ENCODE results near the gene RBKS.
"Not testable (repeated sequence)": the region's sequence is repeated elsewhere in the genome, so short reads cannot be mapped to it uniquely, and the experiment has no call there.

The RBKS gene

GRCh38 chr2:27751377-27751776, 138.8 kb downstream of the RBKS start:
- TF ChIP-seq Cebpa-rat (IDR thresholded peaks at IDR 0.05), result no peak
- peaks cover 23 to 30% (median 27%) of the 10 kb centered on the region in 11 experiments for H3K9me3 ChIP-seq (replicated peaks in 1 of 11)
- no peak overlapping the region for H3K4me2 ChIP-seq
- no peak overlapping the region for H3K9ac ChIP-seq
- H3K27me3 ChIP-seq, result no peaks in the 10 kb centered on the region
- H4K20me1 ChIP-seq, result no peaks in the 10 kb centered on the region
- H3K4me3 ChIP-seq, result no peak overlapping the region
- peaks cover 7 to 40% (median 21%) of the 10 kb centered on the region in 10 experiments for H3K4me1 ChIP-seq
- H3K27ac ChIP-seq, result no peak overlapping the region
- H3K36me3 ChIP-seq, result peaks cover 0 to 10% (median 0%) of the 10 kb centered on the region in 11 experiments; a peak in 4 of 22 replicates

- not testable (repeated sequence) for H3K4me2 ChIP-seq, H3K9ac ChIP-seq, H4K20me1 ChIP-seq, H3K27me3 ChIP-seq, H3K27ac ChIP-seq
- Histone ChIP-seq H3K9me3 (replicated peaks in 1 of 11) (peaks cover 23 to 30% (median 27%) of the 10 kb centered on the region in 11 experiments), H3K36me3 (peaks cover 0 to 10% (median 0%) of the 10 kb centered on the region in 11 experiments; a peak in 4 of 22 replicates), H3K4me3 (peak overlapping the region in 1 of 10 experiments; percentile 9; a peak in 1 of 20 replicates), H3K4me1 (peaks cover 0 to 16% (median 8%) of the 10 kb centered on the region in 10 experiments; a peak in 18 of 20 replicates)
Measured at GRCh38 chr2:27748803-27749554, 141.2 kb downstream of the RBKS start.

- peaks cover 23 to 30% (median 27%) of the 10 kb centered on the region in 11 experiments for H3K9me3 ChIP-seq (replicated peaks in 1 of 11)
- no peak overlapping the region for H3K9ac ChIP-seq
- H3K4me3 ChIP-seq, result no peak overlapping the region
- no peaks in the 10 kb centered on the region for H4K20me1 ChIP-seq
- H3K27ac ChIP-seq, result no peak overlapping the region
- no peaks in the 10 kb centered on the region for H3K27me3 ChIP-seq
- H3K4me1 ChIP-seq, result peaks cover 0 to 11% (median 7%) of the 10 kb centered on the region in 10 experiments; a peak in 15 of 20 replicates
- peak overlapping the region in 7 of 11 experiments; percentile 29 to 60 (median 38); a peak in 12 of 22 replicates for H3K4me2 ChIP-seq
- no peak for TF ChIP-seq Cebpa-rat (IDR thresholded peaks at IDR 0.05)
- peaks cover 0 to 10% (median 0%) of the 10 kb centered on the region in 11 experiments; a peak in 4 of 22 replicates for H3K36me3 ChIP-seq
Measured at GRCh38 chr2:27747827-27748352, 142.3 kb downstream of the RBKS start.

GRCh38 chr2:27746325-27746724, 143.9 kb downstream of the RBKS start:
- Histone ChIP-seq H3K4me1 (peaks cover 0 to 24% (median 19%) of the 10 kb centered on the region in 10 experiments; a peak in 16 of 20 replicates), H3K36me3 (peaks cover 0 to 10% (median 0%) of the 10 kb centered on the region in 11 experiments; a peak in 4 of 22 replicates), H3K9ac (no peak overlapping the region), H3K9me3 (replicated peaks in 1 of 11) (peaks cover 23 to 33% (median 28%) of the 10 kb centered on the region in 11 experiments), H3K27me3 (no peaks in the 10 kb centered on the region), H4K20me1 (no peaks in the 10 kb centered on the region), H3K27ac (no peak overlapping the region), H3K4me2 (no peak overlapping the region), H3K4me3 (no peak overlapping the region)
- no peak for TF ChIP-seq Cebpa-rat (IDR thresholded peaks at IDR 0.05)

- H3K4me3 ChIP-seq, H4K20me1 ChIP-seq, H3K4me2 ChIP-seq, H3K9ac ChIP-seq, H3K27ac ChIP-seq, H3K27me3 ChIP-seq: not testable (repeated sequence)
- peaks cover 0 to 10% (median 0%) of the 10 kb centered on the region in 11 experiments; a peak in 4 of 22 replicates for H3K36me3 ChIP-seq
- peaks cover 23 to 33% (median 28%) of the 10 kb centered on the region in 11 experiments for H3K9me3 ChIP-seq (replicated peaks in 1 of 11)
- H3K4me1 ChIP-seq, result peaks cover 0 to 26% (median 20%) of the 10 kb centered on the region in 10 experiments; a peak in 16 of 20 replicates
Measured at GRCh38 chr2:27745494-27745893, 144.7 kb downstream of the RBKS start.

GRCh38 chr2:27742571-27742970, 147.6 kb downstream of the RBKS start:
- Histone ChIP-seq H3K4me1 (peaks cover 6 to 24% (median 21%) of the 10 kb centered on the region in 10 experiments; a peak in 18 of 20 replicates), H3K4me3 (no peak overlapping the region), H3K36me3 (no peaks in the 10 kb centered on the region), H3K9ac (no peak overlapping the region), H3K27ac (no peak overlapping the region), H3K27me3 (no peaks in the 10 kb centered on the region), H3K4me2 (peak overlapping the region in 7 of 11 experiments; percentile 23 to 56 (median 47); a peak in 7 of 22 replicates), H3K9me3 (replicated peaks in 1 of 11) (peaks cover 0 to 12% (median under 1%) of the 10 kb centered on the region in 11 experiments; a peak in 7 of 22 replicates), H4K20me1 (no peaks in the 10 kb centered on the region)
- TF ChIP-seq Cebpa-rat (IDR thresholded peaks at IDR 0.05), result no peak

- Histone ChIP-seq H3K27ac (no peak overlapping the region), H3K9ac (no peak overlapping the region), H3K4me1 (peaks cover 7 to 25% (median 23%) of the 10 kb centered on the region in 10 experiments; a peak in 18 of 20 replicates), H3K9me3 (replicated peaks in 1 of 11) (peaks cover 0 to 12% (median 0%) of the 10 kb centered on the region in 11 experiments; a peak in 4 of 22 replicates), H3K4me3 (no peak overlapping the region), H3K4me2 (peak overlapping the region in 8 of 11 experiments; percentile 29 to 56 (median 48); a peak in 15 of 22 replicates), H3K27me3 (no peaks in the 10 kb centered on the region), H4K20me1 (no peaks in the 10 kb centered on the region), H3K36me3 (no peaks in the 10 kb centered on the region)
- TF ChIP-seq Cebpa-rat (IDR thresholded peaks at IDR 0.05), result no peak
Measured at GRCh38 chr2:27741673-27742072, 148.5 kb downstream of the RBKS start.

GRCh38 chr2:27739058-27739373, 151.2 kb downstream of the RBKS start:
- H3K9me3 ChIP-seq (replicated peaks in 1 of 11), result peaks cover 0 to 15% (median 4%) of the 10 kb centered on the region in 11 experiments; a peak in 9 of 22 replicates
- peaks cover 7 to 25% (median 23%) of the 10 kb centered on the region in 10 experiments; a peak in 18 of 20 replicates for H3K4me1 ChIP-seq
- H3K9ac ChIP-seq, result no peak overlapping the region
- H3K27ac ChIP-seq, result no peak overlapping the region
- no peak overlapping the region for H3K4me3 ChIP-seq
- H3K36me3 ChIP-seq, result no peaks in the 10 kb centered on the region
- no peaks in the 10 kb centered on the region for H4K20me1 ChIP-seq
- no peak for TF ChIP-seq Cebpa-rat (IDR thresholded peaks at IDR 0.05)
- no peaks in the 10 kb centered on the region for H3K27me3 ChIP-seq
- no peak overlapping the region for H3K4me2 ChIP-seq

- Histone ChIP-seq H3K27ac (no peak overlapping the region), H3K4me3 (no peak overlapping the region), H3K9ac (no peak overlapping the region), H3K9me3 (replicated peaks in 1 of 11) (peaks cover 0 to 20% (median 4%) of the 10 kb centered on the region in 11 experiments; a peak in 12 of 22 replicates), H3K36me3 (no peaks in the 10 kb centered on the region), H3K4me2 (peak overlapping the region in 4 of 11 experiments; percentile 15 to 59 (median 35); a peak in 5 of 22 replicates), H3K4me1 (peaks cover 7 to 25% (median 23%) of the 10 kb centered on the region in 10 experiments; a peak in 18 of 20 replicates), H4K20me1 (no peaks in the 10 kb centered on the region), H3K27me3 (no peaks in the 10 kb centered on the region)
- no peak for TF ChIP-seq Cebpa-rat (IDR thresholded peaks at IDR 0.05)
Measured at GRCh38 chr2:27738349-27739057, 151.7 kb downstream of the RBKS start.
